HCT116 (cell line): ENCODE data around the gene MCRIP1. TPM values are rescaled to one million over a fixed set of nuclear protein-coding genes. Genes with fewer than 3 reads are reported as not detected.
A peak's percentile ranks its signal among the peaks of the same experiment; 100 is the strongest.

ENCODE experiments used
- ATAC-seq: fragments of 200-7000 bp; cut with Tn5 transposase; 2 replicates; pipeline ENCODE4 v1.9.1; 2020; ENCODE audit warnings: mild to moderate bottlenecking, moderate library complexity
- BruUV-seq: library from RNA; stranded (reverse); fragments of 400-500 nt; replicated peaks from 2 replicates; lab custom pipeline; 2021; lab: Mats Ljungman, UMichigan
- CTCF ChIA-PET: fragments of 300-600 bp; sonication (Branson Sonifier 250); formaldehyde crosslinking; loops from one replicate; lab custom pipeline; 2021; ENCODE audit warnings: antibody characterized with exemption; lab: Charles Lee
- POLR2A ChIA-PET: fragments of 300-600, 350-600 bp; sonication (Branson Sonifier 250); formaldehyde crosslinking; loops from one replicate; lab custom pipeline; 2021; ENCODE audit warnings: antibody characterized with exemption; lab: Charles Lee
- RAD21 ChIA-PET, 2 experiments: fragments of 300-600 bp; sonication (Branson Sonifier 250); formaldehyde crosslinking; loops; one replicate each; lab custom pipeline; 2023; ENCODE audit warnings: low total read pairs in 2 of 2; ENCODE audit not compliant: uncharacterized antibody in 2 of 2, unreplicated experiment in 2 of 2, low non-redundant PET in 1 of 2; lab: Charles Lee
- DNase-seq: peaks from one replicate; pipeline ENCODE4 v3.0.0-alpha.2; 2010; ENCODE audit warnings: low read depth, low spot score
- H2AFZ ChIP-seq: fragments of 200-600 bp; shearing (Covaris generic), sonication (generic); 2 replicates; pipeline ENCODE4 v1.6.1; 2017; ENCODE audit warnings: low read depth, mixed run types, mixed read lengths, antibody characterized with exemption, low read length; ENCODE audit not compliant: poor library complexity, severe bottlenecking
- H3K27ac ChIP-seq: 2 replicates; pipeline ENCODE4 v1.5.1; 2012; ENCODE audit warnings: low read depth, low read length
- H3K27me3 ChIP-seq: fragments of 200-600 bp; sonication (generic); 2 replicates; pipeline ENCODE4 v1.6.1; 2016; ENCODE audit warnings: mixed run types, low read length, mixed read lengths; ENCODE audit not compliant: insufficient read depth
- H3K36me3 ChIP-seq, 2 experiments: fragments of 200-500 bp in 1 of 2; fragments of 200-600 bp in 1 of 2; sonication (Bioruptor generic) in 1 of 2; sonication (generic) in 1 of 2; 2 replicates each; pipeline versions ENCODE4 v1.5.1 to v1.6.1; 2014 to 2016; ENCODE audit warnings: low read length in 2 of 2, inconsistent platforms in 1 of 2, mixed read lengths in 1 of 2, mixed run types in 1 of 2; ENCODE audit not compliant: insufficient read depth in 2 of 2, control insufficient read depth in 1 of 2
- H3K4me1 ChIP-seq, 2 experiments: fragments of 200-600 bp in 1 of 2; sonication (generic) in 1 of 2; 2 replicates each; pipeline versions ENCODE4 v1.5.1 to v1.6.1; 2012 to 2017; ENCODE audit warnings: low read length in 2 of 2, inconsistent platforms in 1 of 2, mild to moderate bottlenecking in 1 of 2, mixed read lengths in 1 of 2, mixed run types in 1 of 2, moderate library complexity in 1 of 2; ENCODE audit not compliant: insufficient read depth in 2 of 2, control insufficient read depth in 1 of 2
- H3K4me2 ChIP-seq: fragments of 200-600 bp; sonication (generic); 2 replicates; pipeline ENCODE4 v1.6.1; 2017; ENCODE audit warnings: mixed run types, low read length, mixed read lengths
- H3K4me3 ChIP-seq, 2 experiments: fragments of 200-600 bp in 1 of 2; sonication (generic) in 1 of 2; replicated peaks in 1 of 2; 2 replicates each; pipeline ENCODE4 v1.5.1; 2011 to 2016; ENCODE audit warnings: low read length in 2 of 2, control low read depth in 1 of 2, low read depth in 1 of 2, mild to moderate bottlenecking in 1 of 2, mixed read lengths in 1 of 2, mixed run types in 1 of 2
- H3K79me2 ChIP-seq: fragments of 200-600 bp; sonication (generic); 2 replicates; pipeline ENCODE4 v1.6.1; 2017; ENCODE audit warnings: mild to moderate bottlenecking, mixed run types, low read length, moderate library complexity, mixed read lengths; ENCODE audit not compliant: insufficient read depth
- H3K9ac ChIP-seq: fragments of 200-600 bp; sonication (generic); 2 replicates; pipeline ENCODE4 v1.6.1; 2016; ENCODE audit warnings: low read length, mixed read lengths
- H3K9me2 ChIP-seq: fragments of 200-600 bp; sonication (generic), shearing (Covaris generic); 2 replicates; pipeline ENCODE4 v1.6.1; 2017; ENCODE audit warnings: mixed run types, mild to moderate bottlenecking, moderate library complexity; ENCODE audit not compliant: insufficient read depth
- H3K9me3 ChIP-seq, 2 experiments: fragments of 200-500 bp in 1 of 2; fragments of 200-600 bp in 1 of 2; sonication (Bioruptor generic) in 1 of 2; sonication (generic) in 1 of 2; 2 replicates each; pipeline ENCODE4 v1.6.1; 2014 to 2017; ENCODE audit warnings: low read length in 2 of 2, mixed read lengths in 2 of 2, inconsistent platforms in 1 of 2, low read depth in 1 of 2, mild to moderate bottlenecking in 1 of 2, mixed run types in 1 of 2, moderate library complexity in 1 of 2; ENCODE audit not compliant: control insufficient read depth in 1 of 2, insufficient read depth in 1 of 2
- H4K20me1 ChIP-seq: fragments of 200-600 bp; sonication (generic), shearing (Covaris generic); 2 replicates; pipeline ENCODE4 v1.6.1; 2017; ENCODE audit warnings: mixed run types, mild to moderate bottlenecking, moderate library complexity; ENCODE audit not compliant: insufficient read depth
- CEBPB ChIP-seq: IDR thresholded peaks from 2 replicates; pipeline ENCODE4 v1.6.1; 2012; ENCODE audit warnings: low read depth
- EGR1 ChIP-seq: IDR thresholded peaks from 2 replicates; pipeline ENCODE4 v1.6.1; 2012; ENCODE audit warnings: low read depth
- FOSL1 ChIP-seq: IDR thresholded peaks from 2 replicates; pipeline ENCODE4 v1.6.1; 2012; ENCODE audit warnings: low read depth
- JUND ChIP-seq: IDR thresholded peaks from 2 replicates; pipeline ENCODE4 v1.6.1; 2012
- POLR2A ChIP-seq: IDR thresholded peaks from 2 replicates; pipeline ENCODE4 v1.7.0; 2011; ENCODE audit warnings: borderline replicate concordance; ENCODE audit not compliant: insufficient read depth, insufficient read length; ENCODE audit errors: extremely low read depth
- RAD21 ChIP-seq: IDR thresholded peaks from 2 replicates; pipeline ENCODE4 v1.6.1; 2012; ENCODE audit warnings: low read depth, mild to moderate bottlenecking
- REST ChIP-seq: IDR thresholded peaks from 2 replicates; pipeline ENCODE4 v1.6.1; 2012; ENCODE audit warnings: low read depth
- SIN3A ChIP-seq: IDR thresholded peaks from 2 replicates; pipeline ENCODE4 v1.6.1; 2012; ENCODE audit warnings: low read depth
- SRF ChIP-seq: IDR thresholded peaks from 2 replicates; pipeline ENCODE4 v1.6.1; 2012; ENCODE audit warnings: low read depth
- intact Hi-C: fragments of 100-400 bp; cut with micrococcal nuclease; formaldehyde crosslinking; loops from 2 replicates; pipeline ENCODE4 v1.10.0; 2022
- total RNA-seq: library from RNA; stranded (reverse); gene quantifications from one replicate; pipeline ENCODE4 v1.2.1, GENCODE V29; 2021; ENCODE audit not compliant: unreplicated experiment
- TF ChIP-seq, protein P1 (sequence below): IDR thresholded peaks from 2 replicates; pipeline ENCODE4 v1.6.1; 2012

Gene MCRIP1
- total RNA-seq, 1 experiment from 2014 or later, result 59.2 TPM

DNA sequence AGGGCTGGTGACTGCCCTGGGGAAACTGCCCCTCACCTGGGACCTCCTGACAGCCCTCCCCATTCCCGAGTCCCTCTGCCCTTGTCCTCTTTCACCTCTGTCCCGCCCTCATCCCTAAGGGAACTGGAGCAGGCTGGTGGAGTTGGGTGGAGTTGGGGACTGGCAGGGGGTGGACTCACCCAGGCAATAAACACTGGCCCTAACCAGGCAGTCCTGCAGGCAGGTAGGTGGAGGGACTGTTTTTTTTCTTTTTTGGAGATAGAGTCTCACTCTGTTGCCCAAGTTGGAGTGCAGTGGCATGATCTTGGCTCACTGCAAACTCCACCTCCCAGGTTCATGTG, 17.5 kb downstream of the MCRIP1 start:
- Histone ChIP-seq H2AFZ (no peak overlapping the region), H3K9me2 (no peaks in the 10 kb centered on the region), H3K4me2 (no peak overlapping the region), H3K9me3 (no peaks in the 10 kb centered on the region), H3K4me3 (no peak overlapping the region), H3K79me2 (no peaks in the 10 kb centered on the region), H3K9ac (no peak overlapping the region), H3K36me3 (no peaks in the 10 kb centered on the region), H4K20me1 (no peaks in the 10 kb centered on the region), H3K4me1 (peaks cover 3 to 16% of the 10 kb centered on the region in 2 experiments; a peak in 2 of 4 replicates), H3K27ac (no peak overlapping the region; the same call in 1 of the 2 replicates), H3K27me3 (no peaks in the 10 kb centered on the region)
- ATAC-seq, result 0 out of 2 replicates have a peak, but pooled peaks have one; percentile 17
- POLR2A ChIA-PET, result no interaction called here
- RAD21 ChIA-PET, result no interaction called here
- no TSS peak for BruUV-seq
- TF ChIP-seq REST (no peak), RAD21 (no peak), SIN3A (no peak), CEBPB (no peak), JUND (no peak), EGR1 (no peak), POLR2A (no peak), FOSL1 (no peak), SRF (no peak)
- TF ChIP-seq, protein P1, sequence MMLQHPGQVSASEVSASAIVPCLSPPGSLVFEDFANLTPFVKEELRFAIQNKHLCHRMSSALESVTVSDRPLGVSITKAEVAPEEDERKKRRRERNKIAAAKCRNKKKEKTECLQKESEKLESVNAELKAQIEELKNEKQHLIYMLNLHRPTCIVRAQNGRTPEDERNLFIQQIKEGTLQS, result no peak
- no peak for DNase-seq
- intact Hi-C loops, result no loop called here
- CTCF ChIA-PET, result no interaction called here
